Body of pancreas (tissue), 4 donors: ENCODE data around the gene POLRMT. TPM values are rescaled to one million over a fixed set of nuclear protein-coding genes. Genes with fewer than 3 reads are reported as not detected.
"Not testable (repeated sequence)": the region's sequence is repeated elsewhere in the genome, so short reads cannot be mapped to it uniquely, and the experiment has no call there.

Experiments
- ATAC-seq: fragments of 150-250 bp; one replicate; pipeline ENCODE4 v1.9.1; 2016
- DNase-seq, 4 donors: peaks; one replicate each; pipeline ENCODE4 v3.0.0-alpha.2; 2019
- H3K27ac ChIP-seq, 4 donors: fragments of 200-600 bp; sonication (generic); 1 replicate in 3 of 4; 2 replicates in 1 of 4; pipeline versions ENCODE4 v1.5.1 to v1.6.1; 2016 to 2019; ENCODE audit warnings: mild to moderate bottlenecking in 1 of 4, mixed read lengths in 1 of 4, moderate library complexity in 1 of 4
- H3K27me3 ChIP-seq, 2 donors: fragments of 200-600 bp; sonication (generic); one replicate each; pipeline ENCODE4 v1.6.0; 2016; ENCODE audit warnings: mild to moderate bottlenecking in 1 of 2
- H3K36me3 ChIP-seq, 2 donors: fragments of 200-600 bp; sonication (generic); replicated peaks in 1 of 2; 2 replicates each; pipeline ENCODE4 v1.5.1; 2016; ENCODE audit warnings: low read depth in 2 of 2; ENCODE audit not compliant: insufficient read depth in 1 of 2
- H3K4me1 ChIP-seq: fragments of 200-600 bp; sonication (generic); one replicate; pipeline ENCODE4 v1.6.0; 2016
- H3K4me3 ChIP-seq, 2 donors: fragments of 200-600 bp; sonication (generic); 1 replicate in 1 of 2; 2 replicates in 1 of 2; pipeline ENCODE4 v1.5.1; 2016 to 2019
- H3K9me3 ChIP-seq, 3 donors: fragments of 200-600 bp; sonication (generic); 1 replicate in 2 of 3; 2 replicates in 1 of 3; pipeline ENCODE4 v1.5.1; 2016
- CTCF ChIP-seq, 7 experiments: fragments of 450-650 bp in 4 of 7; fragments of 200-600 bp in 3 of 7; sonication (generic) in 3 of 7; IDR thresholded peaks; one replicate each; pipeline ENCODE4 v1.5.1; 2016 to 2019; ENCODE audit warnings: antibody characterized with exemption in 7 of 7
- POLR2A ChIP-seq, 3 donors: fragments of 450-650 bp; IDR thresholded peaks; one replicate each; pipeline ENCODE4 v1.6.1; 2016; ENCODE audit warnings: antibody characterized with exemption in 3 of 3, mild to moderate bottlenecking in 2 of 3
- WGBS, 2 donors: methylation state at CpG; one replicate each; pipeline ENCODE4 v1.1.5; 2017; 5-methylcytosine and 5-hydroxymethylcytosine counted together
- intact Hi-C: fragments of 100-400 bp; cut with DNase I; formaldehyde crosslinking; loops from one replicate; pipeline ENCODE4 v1.15.1; 2023
- total RNA-seq, 2 donors: library from RNA; depleted of rRNA; stranded (reverse); fragments of >200 nt; gene quantifications; one replicate each; pipeline ENCODE4 v1.1.0, GENCODE V29; 2016

POLRMT gene
- total RNA-seq, 2 donors from 2014 or later = 25.4 to 46.1 TPM

- no peaks in the 10 kb centered on the region for H3K9me3 ChIP-seq
- no peak for DNase-seq
- peaks cover 29% of the 10 kb centered on the region for H3K4me1 ChIP-seq
- H3K4me3 ChIP-seq = no peak within 1 kb of the TSS
- TF ChIP-seq CTCF (IDR thresholded peaks at IDR 0.05) (no peak), POLR2A (IDR thresholded peaks at IDR 0.05) (no peak)
- intact Hi-C loops = no loop called here
- ATAC-seq = no peak
- 1% methylated on average over 14 of the region's 132 CpGs; no CpG with 5 or more reads in 1 of the 2 donors for WGBS, 2 donors
- H3K27ac ChIP-seq = no peak within 1 kb of the TSS
- H3K27me3 ChIP-seq = peaks cover 0 to 20% of the 10 kb centered on the region in 2 donors
- no peaks in the 10 kb centered on the region for H3K36me3 ChIP-seq
Observed at GRCh38 chr19:589693-590395, 43.5 kb downstream of the POLRMT start, which contains the start of gene HCN2. TSS of gene HCN2 (plus strand) at chr19:589881. CDS start at chr19:589946, 65 bp downstream.

- Histone ChIP-seq H3K27me3 (peaks cover 0 to 20% of the 10 kb centered on the region in 2 donors), H3K36me3 (no peaks in the 10 kb centered on the region), H3K4me3 (no peak overlapping the region), H3K27ac (no peak overlapping the region), H3K4me1 (peaks cover 29% of the 10 kb centered on the region), H3K9me3 (no peaks in the 10 kb centered on the region)
- intact Hi-C loops = no loop called here
- ATAC-seq = no peak
- WGBS, 2 donors = 12 to 23% methylated on average over 4 to 53 of the region's 54 CpGs
- no peak for DNase-seq
- TF ChIP-seq CTCF (IDR thresholded peaks at IDR 0.05) = no peak
- no peak for TF ChIP-seq POLR2A (IDR thresholded peaks at IDR 0.05)
Observed at GRCh38 chr19:588741-589692, 44.3 kb downstream of the POLRMT start.

- Histone ChIP-seq H3K36me3 (no peaks in the 10 kb centered on the region), H3K27me3 (peaks cover 0 to 20% of the 10 kb centered on the region in 2 donors), H3K9me3 (no peaks in the 10 kb centered on the region), H3K4me1 (peaks cover 29% of the 10 kb centered on the region), H3K4me3 (no peak overlapping the region), H3K27ac (no peak overlapping the region)
- no peak for TF ChIP-seq POLR2A (IDR thresholded peaks at IDR 0.05)
- peak in 4 of 7 experiments; percentile 22 to 44 (median 30) for TF ChIP-seq CTCF (IDR thresholded peaks at IDR 0.05)
- ATAC-seq (peak; percentile 36), DNase-seq (peak; percentile 50 to 71 (median 63))
- intact Hi-C loops = no loop called here
- WGBS, 2 donors = 5 to 9% methylated on average over 3 to 39 of the region's 41 CpGs
Observed at GRCh38 chr19:588093-588740, 45.1 kb downstream of the POLRMT start.

GRCh38 chr19:585551-586110 is 47.7 kb downstream of the POLRMT start:
- Histone ChIP-seq H3K36me3 (peaks cover 8 to 10% of the 10 kb centered on the region in 2 donors), H3K9me3 (no peaks in the 10 kb centered on the region), H3K27ac (no peak overlapping the region), H3K4me3 (no peak overlapping the region), H3K4me1 (peaks cover 21% of the 10 kb centered on the region), H3K27me3 (peaks cover 0 to 13% of the 10 kb centered on the region in 2 donors)
- intact Hi-C loops = no loop called here
- WGBS, 2 donors = 52 to 64% methylated on average over 6 to 10 of the region's 10 CpGs
- no peak for TF ChIP-seq POLR2A (IDR thresholded peaks at IDR 0.05)
- TF ChIP-seq CTCF (IDR thresholded peaks at IDR 0.05) = no peak
- no peak for ATAC-seq
- DNase-seq = no peak

GRCh38 chr19:585146-585545 is 48.2 kb downstream of the POLRMT start:
- ATAC-seq, H3K9me3 ChIP-seq, DNase-seq, intact Hi-C loops, H3K4me3 ChIP-seq, H3K36me3 ChIP-seq, H3K27ac ChIP-seq: not testable (repeated sequence)
- peaks cover 0 to 10% of the 10 kb centered on the region in 2 donors for H3K27me3 ChIP-seq
- H3K4me1 ChIP-seq = peaks cover 17% of the 10 kb centered on the region
- 46 to 79% methylated on average over 2 to 31 of the region's 34 CpGs for WGBS, 2 donors
